ENCODE data around the gene NELL1. TPM values are rescaled to one million over a fixed set of nuclear protein-coding genes. Genes with fewer than 3 reads are reported as not detected.

Gene NELL1
- total and polyA plus RNA-seq, 4 donors: 0.05 to 0.31 (median 0.12) TPM; not detected in 1

DNA sequence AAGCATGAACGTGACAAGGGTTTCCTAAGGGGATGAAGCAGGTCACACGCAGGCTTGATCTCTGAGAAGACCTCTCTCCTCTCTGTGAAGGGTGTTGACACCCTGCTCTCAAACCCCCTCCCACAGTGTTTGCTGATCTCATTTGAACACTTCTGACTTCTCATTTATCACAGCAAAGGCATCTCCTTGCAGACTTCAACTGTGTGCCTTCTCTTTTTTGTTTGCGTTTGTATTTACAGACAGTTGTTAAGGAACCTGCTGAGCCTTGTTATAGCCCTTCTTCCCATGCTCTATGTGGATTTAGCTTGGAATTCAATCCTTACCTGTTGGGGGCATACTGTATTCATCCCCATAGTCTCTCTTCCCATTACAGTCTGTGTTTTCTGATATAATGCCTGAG is 206.5 kb downstream of the NELL1 start:
- WGBS, 2 donors: 39 to 49% methylated on average over 3 of the region's 3 CpGs
- Histone ChIP-seq H3K4me1 (ENCODE audit: control insufficient read depth in 5 of 5, insufficient read depth in 5 of 5, low read length in 5 of 5) (no peaks in the 10 kb centered on the region), H3K4me3 (no peak overlapping the region), H3K27ac (ENCODE audit: low read depth in 1 of 2, low read length in 1 of 2) (no peak overlapping the region), H3K27me3 (ENCODE audit: control insufficient read depth in 3 of 3, insufficient read depth in 3 of 3, low read length in 2 of 3) (no peaks in the 10 kb centered on the region), H3K9ac (ENCODE audit: insufficient read depth in 1 of 2, low read length in 2 of 2) (no peak overlapping the region), H3K36me3 (ENCODE audit: control insufficient read depth in 4 of 4, insufficient read depth in 4 of 4, low read length in 4 of 4) (no peaks in the 10 kb centered on the region), H3K9me3 (ENCODE audit: control insufficient read depth in 4 of 4, insufficient read depth in 3 of 4, low read length in 3 of 4) (no peaks in the 10 kb centered on the region)
- TF ChIP-seq, protein P1, sequence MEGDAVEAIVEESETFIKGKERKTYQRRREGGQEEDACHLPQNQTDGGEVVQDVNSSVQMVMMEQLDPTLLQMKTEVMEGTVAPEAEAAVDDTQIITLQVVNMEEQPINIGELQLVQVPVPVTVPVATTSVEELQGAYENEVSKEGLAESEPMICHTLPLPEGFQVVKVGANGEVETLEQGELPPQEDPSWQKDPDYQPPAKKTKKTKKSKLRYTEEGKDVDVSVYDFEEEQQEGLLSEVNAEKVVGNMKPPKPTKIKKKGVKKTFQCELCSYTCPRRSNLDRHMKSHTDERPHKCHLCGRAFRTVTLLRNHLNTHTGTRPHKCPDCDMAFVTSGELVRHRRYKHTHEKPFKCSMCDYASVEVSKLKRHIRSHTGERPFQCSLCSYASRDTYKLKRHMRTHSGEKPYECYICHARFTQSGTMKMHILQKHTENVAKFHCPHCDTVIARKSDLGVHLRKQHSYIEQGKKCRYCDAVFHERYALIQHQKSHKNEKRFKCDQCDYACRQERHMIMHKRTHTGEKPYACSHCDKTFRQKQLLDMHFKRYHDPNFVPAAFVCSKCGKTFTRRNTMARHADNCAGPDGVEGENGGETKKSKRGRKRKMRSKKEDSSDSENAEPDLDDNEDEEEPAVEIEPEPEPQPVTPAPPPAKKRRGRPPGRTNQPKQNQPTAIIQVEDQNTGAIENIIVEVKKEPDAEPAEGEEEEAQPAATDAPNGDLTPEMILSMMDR (IDR thresholded peaks at IDR 0.05; ENCODE audit: control extremely low read depth, extremely low read depth): no peak
- DNase-seq (no peak), ATAC-seq (ENCODE audit: insufficient read depth, low FRiP score) (no peak)

DNA sequence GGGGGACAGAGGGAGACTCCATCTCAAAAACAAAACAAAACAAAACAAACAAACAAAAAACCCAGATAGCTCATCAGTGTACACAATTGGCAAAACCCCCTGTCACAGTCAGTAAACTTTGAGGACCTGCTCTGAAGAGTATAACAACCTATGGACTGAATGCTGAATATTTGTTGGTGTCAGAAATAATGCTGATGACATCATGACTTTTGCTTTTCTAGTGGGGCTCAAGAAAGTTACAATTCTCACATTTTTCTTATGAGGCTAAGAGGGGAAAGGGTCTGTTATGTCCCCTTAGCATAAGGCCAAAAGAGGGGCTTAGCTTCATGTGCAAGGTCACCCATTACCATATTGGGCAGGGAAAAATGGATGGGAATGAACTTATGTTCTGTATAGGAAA is 207.4 kb downstream of the NELL1 start:
- ATAC-seq (ENCODE audit: insufficient read depth, low FRiP score) (no peak), DNase-seq (no peak)
- TF ChIP-seq, protein P1 (IDR thresholded peaks at IDR 0.05; ENCODE audit: control extremely low read depth, extremely low read depth): no peak
- no peak overlapping the region for H3K9ac ChIP-seq (ENCODE audit: insufficient read depth in 1 of 2, low read length in 2 of 2)
- no peak overlapping the region for H3K4me3 ChIP-seq
- H3K9me3 ChIP-seq (ENCODE audit: control insufficient read depth in 4 of 4, insufficient read depth in 3 of 4, low read length in 3 of 4): no peaks in the 10 kb centered on the region
- H3K27me3 ChIP-seq (ENCODE audit: control insufficient read depth in 3 of 3, insufficient read depth in 3 of 3, low read length in 2 of 3): no peaks in the 10 kb centered on the region
- no peak overlapping the region for H3K27ac ChIP-seq (ENCODE audit: low read depth in 1 of 2, low read length in 1 of 2)
- no peaks in the 10 kb centered on the region for H3K4me1 ChIP-seq (ENCODE audit: control insufficient read depth in 5 of 5, insufficient read depth in 5 of 5, low read length in 5 of 5)
- no peaks in the 10 kb centered on the region for H3K36me3 ChIP-seq (ENCODE audit: control insufficient read depth in 4 of 4, insufficient read depth in 4 of 4, low read length in 4 of 4)

DNA sequence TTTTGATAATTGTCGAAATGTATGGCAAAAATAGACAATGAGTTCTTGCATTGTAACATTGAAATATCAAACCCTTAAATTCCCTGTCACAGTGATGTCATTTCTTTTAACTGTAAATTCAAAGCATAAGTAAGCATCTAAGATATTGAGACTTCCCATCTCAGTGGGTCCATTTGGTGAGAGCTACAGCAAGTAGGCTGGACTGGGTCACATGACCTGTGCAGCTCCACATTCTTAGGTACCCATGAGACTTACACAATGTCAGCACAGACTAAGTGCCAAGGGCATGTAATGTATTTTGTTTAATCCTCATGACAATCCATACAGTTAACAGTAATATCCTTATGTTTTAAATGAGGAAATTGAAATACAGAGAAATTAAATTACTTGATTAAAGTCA is 210.7 kb downstream of the NELL1 start:
- Histone ChIP-seq H3K27me3 (ENCODE audit: control insufficient read depth in 3 of 3, insufficient read depth in 3 of 3, low read length in 2 of 3) (no peaks in the 10 kb centered on the region), H3K4me3 (no peak overlapping the region), H3K9me3 (ENCODE audit: control insufficient read depth in 4 of 4, insufficient read depth in 3 of 4, low read length in 3 of 4) (no peaks in the 10 kb centered on the region), H3K27ac (ENCODE audit: low read depth in 1 of 2, low read length in 1 of 2) (no peak overlapping the region), H3K36me3 (ENCODE audit: control insufficient read depth in 4 of 4, insufficient read depth in 4 of 4, low read length in 4 of 4) (no peaks in the 10 kb centered on the region), H3K9ac (ENCODE audit: insufficient read depth in 1 of 2, low read length in 2 of 2) (no peak overlapping the region), H3K4me1 (ENCODE audit: control insufficient read depth in 5 of 5, insufficient read depth in 5 of 5, low read length in 5 of 5) (no peaks in the 10 kb centered on the region)
- TF ChIP-seq, protein P1 (IDR thresholded peaks at IDR 0.05; ENCODE audit: control extremely low read depth, extremely low read depth): no peak
- 38 to 96% methylated on average over 1 of the region's 1 CpG for WGBS, 2 donors
- no peak for DNase-seq
- no peak for ATAC-seq (ENCODE audit: insufficient read depth, low FRiP score)

DNA sequence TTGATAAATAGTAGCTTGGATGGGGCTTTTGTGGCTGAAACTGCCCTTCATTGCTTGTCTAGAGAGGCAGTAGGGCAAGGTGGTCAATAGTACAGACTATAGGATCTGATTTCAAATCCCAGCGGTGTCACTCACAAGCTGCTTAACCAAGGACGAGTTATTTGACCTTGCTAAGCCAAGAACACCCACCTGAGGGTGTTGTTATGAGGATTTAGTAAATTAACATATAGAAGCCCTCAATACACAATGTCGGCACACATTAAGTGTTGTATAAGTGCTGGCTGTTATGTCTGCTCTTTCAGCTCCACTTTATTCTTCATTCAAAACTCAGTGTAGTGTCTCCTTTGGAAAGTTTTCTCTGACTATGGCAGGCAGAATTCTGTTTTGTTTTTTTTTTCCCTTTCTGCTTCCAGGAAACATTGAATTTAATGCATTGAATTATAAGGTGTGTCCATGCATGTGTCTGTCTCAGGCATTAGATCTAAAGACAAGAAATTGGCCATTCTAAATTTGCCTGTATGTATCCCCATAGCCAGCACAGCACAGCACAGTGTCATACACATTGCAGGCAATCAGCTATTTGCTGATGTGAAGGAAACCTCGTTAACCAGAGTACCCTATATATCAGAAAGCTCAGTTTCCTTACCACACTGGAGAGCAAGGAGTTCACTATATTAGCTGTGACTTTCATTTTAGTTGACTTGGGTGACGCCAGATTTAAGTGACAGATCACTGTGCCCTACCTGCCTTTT is 212.1 kb downstream of the NELL1 start:
- no peaks in the 10 kb centered on the region for H3K36me3 ChIP-seq (ENCODE audit: control insufficient read depth in 4 of 4, insufficient read depth in 4 of 4, low read length in 4 of 4)
- DNase-seq: no peak
- no peak for ATAC-seq (ENCODE audit: insufficient read depth, low FRiP score)
- no peaks in the 10 kb centered on the region for H3K27me3 ChIP-seq (ENCODE audit: control insufficient read depth in 3 of 3, insufficient read depth in 3 of 3, low read length in 2 of 3)
- no peak overlapping the region for H3K9ac ChIP-seq (ENCODE audit: insufficient read depth in 1 of 2, low read length in 2 of 2)
- no peak overlapping the region for H3K4me3 ChIP-seq
- TF ChIP-seq, protein P1 (IDR thresholded peaks at IDR 0.05; ENCODE audit: control extremely low read depth, extremely low read depth): no peak
- H3K4me1 ChIP-seq (ENCODE audit: control insufficient read depth in 5 of 5, insufficient read depth in 5 of 5, low read length in 5 of 5): no peaks in the 10 kb centered on the region
- 45 to 49% methylated on average over 5 of the region's 5 CpGs for WGBS, 2 donors
- H3K9me3 ChIP-seq (ENCODE audit: control insufficient read depth in 4 of 4, insufficient read depth in 3 of 4, low read length in 3 of 4): no peaks in the 10 kb centered on the region
- H3K27ac ChIP-seq (ENCODE audit: low read depth in 1 of 2, low read length in 1 of 2): no peak overlapping the region
